ENCODE measurements around the gene TENM3.

TENM3 gene

DNA sequence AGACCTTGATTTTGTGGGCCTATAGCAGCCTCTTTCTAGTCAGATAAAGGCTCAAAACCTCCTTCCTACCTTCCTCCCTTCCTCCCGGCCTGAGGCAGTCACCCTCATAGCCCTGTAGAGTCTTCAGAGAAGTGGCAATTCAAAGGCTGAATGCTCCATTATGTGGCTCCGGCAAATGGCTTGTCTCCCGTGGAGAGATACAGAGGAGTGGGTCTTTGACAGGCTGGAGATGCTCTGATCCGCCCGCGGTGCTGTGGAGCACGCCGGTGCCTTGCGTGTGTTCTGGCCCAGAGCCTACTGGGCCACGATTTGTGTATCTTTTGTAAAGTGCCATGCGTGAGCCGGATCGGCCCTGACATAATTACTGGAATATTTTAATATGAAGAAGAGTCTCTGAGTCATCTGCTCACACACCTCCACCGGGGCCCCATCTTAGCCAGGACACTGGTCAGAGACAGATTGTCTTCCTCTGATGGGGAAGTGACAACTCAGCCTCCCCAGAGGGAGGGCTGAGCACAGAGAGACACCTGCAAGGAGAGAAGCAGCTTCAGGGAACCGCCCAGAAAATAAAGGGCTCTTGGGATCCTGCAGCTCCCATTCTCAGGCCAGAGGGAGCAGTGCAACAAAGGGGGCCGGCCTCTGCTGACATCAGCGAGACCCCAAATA is 585.3 kb downstream of the TENM3 start:
- DNase-seq = no peak

DNA sequence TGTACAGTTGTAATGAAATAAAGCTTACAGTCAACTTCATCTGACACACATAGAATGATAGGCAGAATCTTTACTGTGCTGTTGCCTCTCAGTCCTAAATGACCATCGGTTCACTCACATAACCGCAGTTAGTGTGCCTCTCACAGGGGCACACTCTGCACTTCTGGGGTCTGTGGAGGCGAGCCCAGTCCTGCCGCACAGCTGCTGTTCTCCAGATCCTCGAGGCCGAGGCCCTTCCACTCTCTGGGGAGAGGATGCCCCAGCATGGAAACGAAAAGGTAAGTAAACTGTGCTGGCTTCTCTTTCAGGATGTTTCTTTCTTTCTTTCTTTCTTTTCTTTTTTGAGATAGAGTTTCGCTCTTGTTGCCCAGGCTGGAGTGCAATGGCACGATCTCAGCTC is 586.0 kb downstream of the TENM3 start:
- no peak for DNase-seq

DNA sequence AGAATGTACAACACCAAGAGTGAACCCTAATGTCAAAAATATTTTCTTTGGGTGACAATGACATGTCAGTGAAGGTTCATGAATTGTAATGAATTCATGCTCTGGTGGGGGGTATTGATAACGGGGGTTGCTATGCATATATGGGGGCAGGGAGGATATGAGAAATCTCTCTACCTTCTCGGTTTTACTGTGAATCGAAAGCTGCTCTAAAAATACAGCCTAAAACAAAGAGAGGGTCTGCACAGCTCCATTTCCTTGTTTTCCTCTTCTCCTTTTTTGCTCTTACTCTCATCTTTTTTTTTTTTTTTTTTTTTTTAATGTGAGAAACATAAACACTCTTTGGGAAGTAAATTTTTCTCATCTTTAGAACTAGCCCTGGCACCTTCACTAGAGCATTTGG is 588.2 kb downstream of the TENM3 start:
- no peak for DNase-seq

DNA sequence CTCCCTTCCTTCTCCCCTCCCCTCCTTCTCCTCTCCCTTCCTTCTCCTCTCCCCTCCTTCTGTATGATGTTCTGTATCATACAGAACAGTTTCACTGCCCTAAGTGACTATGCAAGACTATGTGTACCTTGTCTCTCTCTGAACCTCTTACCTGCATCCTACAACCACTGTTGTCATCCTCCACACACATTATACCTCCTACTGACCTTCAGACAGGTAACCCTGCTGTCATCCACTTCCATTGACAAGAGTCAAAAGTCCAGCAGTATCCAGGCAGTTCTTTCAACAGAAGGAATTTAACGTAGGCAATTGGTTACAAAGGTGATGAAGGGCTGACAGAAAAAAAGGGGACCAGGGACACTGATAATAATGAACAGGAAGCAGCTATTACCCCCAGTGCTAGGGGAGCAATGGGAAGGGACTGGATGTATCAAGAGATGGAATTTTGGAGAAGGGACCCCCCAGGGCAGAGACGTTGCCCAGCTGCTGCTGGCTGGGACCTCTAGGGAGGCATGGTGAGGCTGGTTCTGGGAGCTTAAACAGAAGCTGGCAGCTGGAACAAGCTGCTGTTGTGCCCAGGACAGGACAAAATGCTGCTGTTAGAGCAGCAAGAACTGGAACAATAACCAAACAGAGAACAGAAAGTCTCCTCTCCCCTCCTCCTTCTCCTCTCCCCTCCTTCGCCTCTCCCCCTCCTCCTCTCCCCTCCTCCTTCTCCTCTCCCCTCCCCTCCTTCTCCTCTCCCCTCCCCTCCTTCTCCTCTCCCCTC is 589.3 kb downstream of the TENM3 start:
- no peak for DNase-seq

GRCh38 chr4:182835006-182835740 is 592.0 kb downstream of the TENM3 start:
- no peak for DNase-seq

DNA sequence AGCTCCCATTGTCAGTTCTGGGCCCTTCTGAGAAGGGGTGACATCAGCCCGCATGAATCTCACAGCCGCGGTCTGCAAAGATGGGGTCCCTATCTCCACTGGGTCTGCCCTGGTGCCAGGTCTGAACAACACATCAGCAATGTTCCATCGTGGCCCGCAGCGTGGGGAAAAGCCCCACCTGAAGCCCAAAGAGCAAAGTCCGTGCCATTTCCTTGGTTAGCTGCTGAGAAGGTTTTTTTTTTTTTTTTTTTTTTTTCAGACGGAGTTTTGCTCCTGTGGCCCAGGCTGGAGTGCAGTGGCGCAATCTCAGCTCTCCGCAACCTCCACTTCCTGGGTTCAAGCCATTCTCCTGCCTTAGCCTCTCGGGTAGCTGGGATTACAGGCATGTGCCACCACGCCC is 594.6 kb downstream of the TENM3 start:
- no peak for DNase-seq

DNA sequence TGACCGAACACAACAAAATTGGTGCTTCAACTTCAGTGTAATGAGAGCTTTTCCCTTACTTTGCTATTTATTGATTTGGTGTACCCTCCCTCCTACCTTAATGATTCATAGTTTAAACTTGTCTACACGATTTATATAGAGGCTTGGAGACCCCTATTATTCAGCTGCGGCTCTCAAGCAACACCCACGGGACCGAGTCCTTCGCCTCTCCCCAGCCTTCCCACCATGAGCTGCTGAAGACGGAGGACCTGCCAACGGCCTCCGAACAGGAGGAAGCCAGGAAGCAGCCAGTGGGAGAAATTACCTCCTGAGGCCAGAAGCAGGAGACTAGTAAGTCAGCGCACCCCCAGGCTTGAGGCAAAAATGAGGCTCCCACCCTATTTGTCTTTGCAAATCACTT is 595.3 kb downstream of the TENM3 start:
- DNase-seq = no peak

- DNase-seq = no peak
Observed at GRCh38 chr4:182839256-182839655, 596.1 kb downstream of the TENM3 start.

DNA sequence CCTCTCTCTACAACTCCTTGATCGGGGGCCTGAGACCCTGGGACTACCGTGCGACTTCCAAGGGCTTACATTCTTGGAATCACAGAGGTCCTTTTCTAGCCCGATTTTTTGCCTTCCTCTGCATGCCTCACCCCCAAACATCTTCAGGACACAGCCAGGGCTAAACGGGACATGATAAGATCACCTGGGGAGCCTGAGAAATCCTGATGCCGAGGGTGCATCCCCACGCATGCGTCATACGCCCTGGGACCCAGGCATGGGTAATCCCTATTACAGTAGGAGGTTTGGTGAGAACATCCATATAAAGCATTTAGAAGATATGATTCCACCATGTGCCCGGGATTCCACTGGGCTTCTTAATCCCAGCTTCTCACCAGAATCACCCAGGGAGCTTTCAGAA is 596.9 kb downstream of the TENM3 start:
- no peak for DNase-seq

DNA sequence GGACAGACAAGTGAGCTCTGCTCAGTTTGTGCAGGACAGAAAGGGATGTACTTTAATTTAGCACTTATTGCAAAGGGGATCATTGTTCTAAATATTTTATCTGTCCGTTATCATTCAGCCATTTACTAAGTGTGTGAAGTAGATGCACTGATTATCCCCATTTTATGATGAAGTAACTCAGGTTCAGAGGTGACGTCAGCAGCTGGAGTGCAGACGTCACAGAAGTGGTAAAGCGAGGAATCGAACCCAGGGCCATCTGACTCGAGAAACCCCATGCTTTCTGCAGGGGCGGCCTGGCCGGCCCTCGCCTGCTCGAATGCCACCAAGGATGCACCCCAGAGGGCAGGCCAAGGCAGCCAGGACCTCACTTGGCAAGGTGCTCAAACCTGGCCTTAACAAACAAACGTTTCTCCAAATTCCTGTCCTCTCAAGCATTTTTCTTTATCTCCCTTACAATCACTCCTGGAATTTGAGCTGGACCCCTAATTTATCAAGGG is 599.0 kb downstream of the TENM3 start:
- DNase-seq = no peak

DNA sequence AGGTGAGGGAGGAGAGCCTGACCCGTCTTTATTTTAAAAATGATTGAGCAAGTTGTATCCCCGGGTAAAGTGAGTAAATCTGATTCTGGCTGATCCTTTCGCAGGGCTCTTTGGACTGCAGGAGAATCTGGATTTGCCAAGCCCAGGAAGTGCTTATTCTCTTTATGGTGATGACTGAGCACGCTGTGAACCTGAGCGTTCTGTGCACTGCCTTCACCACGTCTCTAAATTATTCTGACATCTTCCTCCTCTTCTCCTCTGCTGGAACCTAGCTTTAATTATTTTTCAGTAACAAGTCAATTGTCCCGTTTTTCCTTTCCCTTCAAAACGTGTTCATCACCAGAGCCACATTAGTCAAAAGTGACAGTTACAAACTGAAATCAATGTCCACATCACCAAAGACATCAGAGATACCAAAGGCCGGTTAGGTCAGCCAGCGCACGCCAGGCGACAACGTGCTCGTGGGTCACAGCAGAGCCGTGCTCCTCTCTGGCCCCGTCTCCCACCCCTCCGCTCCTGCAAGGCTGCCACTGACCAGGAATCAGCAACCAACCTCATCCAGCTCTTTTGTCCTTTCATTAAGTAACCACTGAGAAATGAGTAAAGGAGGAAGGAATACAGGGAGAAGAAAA is 599.7 kb downstream of the TENM3 start:
- no peak for DNase-seq

GRCh38 chr4:182843808-182844325 is 600.7 kb downstream of the TENM3 start:
- no peak for DNase-seq

DNA sequence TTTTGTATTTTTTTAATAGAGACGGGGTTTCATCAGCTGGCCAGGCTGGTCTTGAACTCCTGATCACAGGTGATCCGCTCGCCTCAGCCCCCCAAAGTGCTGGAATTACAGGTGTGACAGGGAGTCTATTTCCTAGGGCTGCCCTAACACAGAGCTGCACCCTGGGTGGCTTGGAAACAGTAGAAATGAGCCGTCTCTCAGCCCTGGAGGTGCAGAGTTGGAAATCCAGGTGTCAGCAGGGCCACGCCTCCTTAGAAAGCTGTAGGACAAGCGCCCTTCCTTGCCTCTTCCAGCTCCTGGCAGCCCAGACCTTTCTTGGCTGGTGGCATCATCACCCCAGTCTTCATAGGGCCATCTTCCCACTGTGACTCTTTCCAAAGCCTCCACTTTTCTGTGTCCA is 602.4 kb downstream of the TENM3 start:
- no peak for DNase-seq

DNA sequence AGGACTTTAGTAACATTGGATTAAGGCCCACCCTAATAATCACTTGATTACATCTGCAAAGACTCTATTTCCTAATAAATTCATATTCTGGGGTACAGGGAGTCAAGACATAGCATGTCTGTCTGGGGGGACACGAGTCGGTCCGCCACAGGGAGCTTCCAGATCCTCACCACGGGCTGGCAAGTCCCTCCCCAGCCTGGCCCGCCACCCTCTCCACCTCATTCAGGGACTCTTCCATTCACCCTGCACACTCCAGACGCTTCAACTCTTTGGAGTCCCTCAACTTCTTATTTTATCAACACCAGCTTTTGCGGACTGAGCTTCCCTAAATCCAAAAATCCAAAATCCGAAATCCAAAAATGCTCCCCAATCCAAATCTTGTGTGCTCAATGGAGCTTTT is 602.8 kb downstream of the TENM3 start:
- no peak for DNase-seq

GRCh38 chr4:182847576-182848450 is 604.6 kb downstream of the TENM3 start:
- DNase-seq = no peak

GRCh38 chr4:182848685-182849084 is 605.5 kb downstream of the TENM3 start:
- no peak for DNase-seq
